Fibroblast of lung (primary cell): ENCODE results near the gene ESR2.

Experiments
- CTCF ChIP-seq, 2 donors: IDR thresholded peaks in 1 of 2; conservative IDR thresholded peaks in 1 of 2; 1 replicate in 1 of 2; 2 replicates in 1 of 2; pipeline ENCODE4 v1.5.1; 2011 to 2012; ENCODE audit warnings: low read length in 2 of 2, control low read depth in 1 of 2, inconsistent platforms in 1 of 2, low read depth in 1 of 2, mild to moderate bottlenecking in 1 of 2
- EZH2 ChIP-seq: IDR thresholded peaks from 2 replicates; pipeline ENCODE4 v1.5.1; 2012; ENCODE audit warnings: low read length, control low read depth, mild to moderate bottlenecking; ENCODE audit errors: missing control alignments

- TF ChIP-seq CTCF (conservative IDR thresholded peaks at IDR 0.05 in 1 of 2, IDR thresholded peaks at IDR 0.05 in 1 of 2; ENCODE audit: low read depth in 1 of 2, low read length in 2 of 2) (no peak), EZH2 (no peak)
Observed at GRCh38 chr14:64232944-64233343, 61.2 kb downstream of the ESR2 start.
